Fibroblast of lung (primary cell): ENCODE data around the gene CFAP126.

Experiments used
- CTCF ChIP-seq, 2 donors: IDR thresholded peaks in 1 of 2; conservative IDR thresholded peaks in 1 of 2; 1 replicate in 1 of 2; 2 replicates in 1 of 2; pipeline ENCODE4 v1.5.1; 2011 to 2012; ENCODE audit warnings: low read length in 2 of 2, control low read depth in 1 of 2, inconsistent platforms in 1 of 2, low read depth in 1 of 2, mild to moderate bottlenecking in 1 of 2
- EZH2 ChIP-seq: IDR thresholded peaks from 2 replicates; pipeline ENCODE4 v1.5.1; 2012; ENCODE audit warnings: low read length, control low read depth, mild to moderate bottlenecking; ENCODE audit errors: missing control alignments

GRCh38 chr1:161359291-161359690, 8.4 kb downstream of the CFAP126 start:
- no peak for TF ChIP-seq CTCF (conservative IDR thresholded peaks at IDR 0.05 in 1 of 2, IDR thresholded peaks at IDR 0.05 in 1 of 2; ENCODE audit: low read depth in 1 of 2, low read length in 2 of 2)
- no peak for TF ChIP-seq EZH2
